Fibroblast of mammary gland (primary cell): ENCODE data around the gene DLG2.
A peak's percentile ranks its signal among the peaks of the same experiment; 100 is the strongest.

ENCODE experiments used
- DNase-seq: peaks from one replicate; pipeline ENCODE4 v3.0.0-alpha.2; 2010; ENCODE audit warnings: low read depth
- H3K4me3 ChIP-seq: 2 replicates; pipeline ENCODE4 v1.5.1; 2011; ENCODE audit warnings: low read depth, mild to moderate bottlenecking, low read length, moderate library complexity; ENCODE audit not compliant: control insufficient read depth
- TF ChIP-seq, protein P1 (sequence below): conservative IDR thresholded peaks from 2 replicates; pipeline ENCODE4 v1.5.1; 2011; ENCODE audit warnings: low read depth, low read length, inconsistent platforms; ENCODE audit not compliant: control insufficient read depth, insufficient read depth

The DLG2 gene

GRCh38 chr11:84871116-84871515, 756.0 kb downstream of the DLG2 start:
- TF ChIP-seq, protein P1, sequence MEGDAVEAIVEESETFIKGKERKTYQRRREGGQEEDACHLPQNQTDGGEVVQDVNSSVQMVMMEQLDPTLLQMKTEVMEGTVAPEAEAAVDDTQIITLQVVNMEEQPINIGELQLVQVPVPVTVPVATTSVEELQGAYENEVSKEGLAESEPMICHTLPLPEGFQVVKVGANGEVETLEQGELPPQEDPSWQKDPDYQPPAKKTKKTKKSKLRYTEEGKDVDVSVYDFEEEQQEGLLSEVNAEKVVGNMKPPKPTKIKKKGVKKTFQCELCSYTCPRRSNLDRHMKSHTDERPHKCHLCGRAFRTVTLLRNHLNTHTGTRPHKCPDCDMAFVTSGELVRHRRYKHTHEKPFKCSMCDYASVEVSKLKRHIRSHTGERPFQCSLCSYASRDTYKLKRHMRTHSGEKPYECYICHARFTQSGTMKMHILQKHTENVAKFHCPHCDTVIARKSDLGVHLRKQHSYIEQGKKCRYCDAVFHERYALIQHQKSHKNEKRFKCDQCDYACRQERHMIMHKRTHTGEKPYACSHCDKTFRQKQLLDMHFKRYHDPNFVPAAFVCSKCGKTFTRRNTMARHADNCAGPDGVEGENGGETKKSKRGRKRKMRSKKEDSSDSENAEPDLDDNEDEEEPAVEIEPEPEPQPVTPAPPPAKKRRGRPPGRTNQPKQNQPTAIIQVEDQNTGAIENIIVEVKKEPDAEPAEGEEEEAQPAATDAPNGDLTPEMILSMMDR, result no peak
- DNase-seq, result peak; percentile 22
- no peak overlapping the region for H3K4me3 ChIP-seq

GRCh38 chr11:84870486-84870885, 756.7 kb downstream of the DLG2 start:
- no peak overlapping the region for H3K4me3 ChIP-seq
- DNase-seq, result no peak
- TF ChIP-seq, protein P1, result no peak

DNA sequence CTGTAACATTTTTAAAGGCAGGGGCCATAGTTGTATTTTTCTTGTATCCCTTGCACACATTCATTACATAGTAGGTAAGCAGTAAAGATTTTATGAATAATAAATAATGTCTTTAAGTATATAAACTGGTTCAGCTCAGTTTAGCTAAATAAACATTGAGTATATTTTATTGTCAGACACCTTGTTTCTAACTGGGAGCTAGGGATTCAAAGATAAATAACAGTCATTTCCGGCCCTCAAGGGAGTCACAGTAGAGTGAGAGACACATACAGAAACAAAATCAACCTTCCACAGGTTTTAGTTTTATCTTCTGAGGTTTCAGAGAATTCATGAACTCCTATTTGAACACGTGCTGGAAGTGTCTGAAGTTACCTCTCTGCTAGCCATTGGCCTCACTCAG, 760.2 kb downstream of the DLG2 start:
- DNase-seq, result no peak

DNA sequence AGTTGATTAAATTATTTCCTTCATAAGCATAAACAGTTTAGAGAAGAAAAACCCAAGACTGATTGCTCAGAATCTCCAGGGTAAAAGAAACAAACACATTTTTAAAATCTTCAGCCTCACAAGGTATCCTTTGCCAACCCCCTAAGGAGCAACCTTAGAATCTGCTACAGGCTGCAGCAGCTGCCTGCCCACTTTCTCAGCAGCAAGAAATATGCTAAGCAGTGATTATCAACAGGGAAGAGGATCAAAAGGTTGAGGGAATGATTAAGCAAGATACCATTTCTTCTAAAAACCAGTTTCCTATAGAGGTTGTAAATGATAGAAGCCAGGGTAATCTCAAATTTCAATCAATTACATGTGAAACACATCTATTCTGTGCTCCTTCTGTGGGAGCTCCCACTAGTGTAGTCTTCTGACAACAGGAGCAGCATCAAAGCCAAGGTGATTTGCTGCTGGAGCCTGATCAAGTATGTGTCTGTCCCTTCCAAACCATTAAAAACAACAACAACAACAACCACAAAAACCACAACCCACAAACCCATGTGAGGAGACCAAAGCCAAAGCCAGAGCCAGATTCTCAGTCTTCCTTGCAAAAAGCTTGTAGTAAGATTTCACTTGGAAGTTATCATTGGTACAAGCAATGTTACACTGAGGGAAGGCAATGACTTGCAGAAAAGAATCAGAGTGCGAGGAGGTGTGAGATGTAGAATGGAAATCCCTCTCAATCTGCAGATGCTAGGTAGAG, 761.2 kb downstream of the DLG2 start:
- TF ChIP-seq, protein P1, result no peak
- no peak overlapping the region for H3K4me3 ChIP-seq
- DNase-seq, result peak; percentile 32

More for the DNA sequence above, 760.2 kb downstream of the DLG2 start:
- TF ChIP-seq, protein P1, result no peak
- H3K4me3 ChIP-seq, result no peak overlapping the region

- no peak overlapping the region for H3K4me3 ChIP-seq
- DNase-seq, result peak; percentile 41
- TF ChIP-seq, protein P1, result no peak
Measured at GRCh38 chr11:84865257-84865656, 761.9 kb downstream of the DLG2 start.

- TF ChIP-seq, protein P1, result no peak
- DNase-seq, result peak; percentile 39
- H3K4me3 ChIP-seq, result no peak overlapping the region
Measured at GRCh38 chr11:84857746-84858145, 769.4 kb downstream of the DLG2 start.
